NB4 (cell line): ENCODE results near the gene TIAL1.

Experiments
- MYC ChIP-seq: IDR thresholded peaks from 2 replicates; pipeline ENCODE4 v1.6.1; 2011; ENCODE audit warnings: low read depth, low read length
- POLR2A ChIP-seq: IDR thresholded peaks from 2 replicates; pipeline ENCODE4 v1.6.1; 2011; ENCODE audit warnings: mild to moderate bottlenecking; ENCODE audit not compliant: insufficient read length; ENCODE audit errors: extremely low read depth
- TF ChIP-seq, protein P1 (sequence below): IDR thresholded peaks from one replicate; pipeline ENCODE4 v1.5.1; 2012; ENCODE audit warnings: low read depth, low read length

DNA sequence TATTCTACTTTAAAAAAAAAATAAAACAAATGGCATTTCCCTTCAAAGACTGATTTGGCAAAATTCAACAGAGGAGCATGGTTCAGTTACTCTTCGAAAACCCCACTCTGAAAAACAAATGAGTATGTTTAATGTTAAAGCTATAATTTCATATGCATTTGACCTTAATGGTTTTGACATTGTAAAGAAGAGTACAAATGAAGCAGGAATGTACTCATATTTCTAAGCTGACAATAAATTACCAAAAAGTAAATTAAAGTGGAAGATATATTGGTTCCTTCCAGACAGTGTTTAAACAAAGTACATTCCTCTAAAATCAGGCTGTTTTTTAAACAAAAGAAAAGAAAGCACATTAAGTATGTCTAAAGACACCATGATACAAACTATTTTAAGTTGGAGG, 70.6 kb downstream of the TIAL1 start:
- TF ChIP-seq POLR2A (no peak), MYC (no peak)
- TF ChIP-seq, protein P1, sequence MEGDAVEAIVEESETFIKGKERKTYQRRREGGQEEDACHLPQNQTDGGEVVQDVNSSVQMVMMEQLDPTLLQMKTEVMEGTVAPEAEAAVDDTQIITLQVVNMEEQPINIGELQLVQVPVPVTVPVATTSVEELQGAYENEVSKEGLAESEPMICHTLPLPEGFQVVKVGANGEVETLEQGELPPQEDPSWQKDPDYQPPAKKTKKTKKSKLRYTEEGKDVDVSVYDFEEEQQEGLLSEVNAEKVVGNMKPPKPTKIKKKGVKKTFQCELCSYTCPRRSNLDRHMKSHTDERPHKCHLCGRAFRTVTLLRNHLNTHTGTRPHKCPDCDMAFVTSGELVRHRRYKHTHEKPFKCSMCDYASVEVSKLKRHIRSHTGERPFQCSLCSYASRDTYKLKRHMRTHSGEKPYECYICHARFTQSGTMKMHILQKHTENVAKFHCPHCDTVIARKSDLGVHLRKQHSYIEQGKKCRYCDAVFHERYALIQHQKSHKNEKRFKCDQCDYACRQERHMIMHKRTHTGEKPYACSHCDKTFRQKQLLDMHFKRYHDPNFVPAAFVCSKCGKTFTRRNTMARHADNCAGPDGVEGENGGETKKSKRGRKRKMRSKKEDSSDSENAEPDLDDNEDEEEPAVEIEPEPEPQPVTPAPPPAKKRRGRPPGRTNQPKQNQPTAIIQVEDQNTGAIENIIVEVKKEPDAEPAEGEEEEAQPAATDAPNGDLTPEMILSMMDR, result no peak
